Osteoblast (primary cell): ENCODE results near the gene SMARCA2. TPM values are rescaled to one million over a fixed set of nuclear protein-coding genes. Genes with fewer than 3 reads are reported as not detected.
A peak's percentile ranks its signal among the peaks of the same experiment; 100 is the strongest.

Experiments
- DNase-seq: peaks from one replicate; pipeline ENCODE4 v3.0.0; 2011; ENCODE audit warnings: low spot score, mixed read lengths; ENCODE audit not compliant: insufficient read length; ENCODE audit errors: missing footprints
- H2AFZ ChIP-seq: 2 replicates; pipeline ENCODE4 v1.6.0; 2011; ENCODE audit warnings: mild to moderate bottlenecking, low read length
- H3K27ac ChIP-seq: 2 replicates; pipeline ENCODE4 v1.5.1; 2011; ENCODE audit warnings: mild to moderate bottlenecking, low read depth, low read length, moderate library complexity
- H3K27me3 ChIP-seq: 2 replicates; pipeline ENCODE4 v1.6.0; 2012; ENCODE audit warnings: mild to moderate bottlenecking, control low read depth, inconsistent platforms, low read length, moderate library complexity; ENCODE audit not compliant: insufficient read depth
- H3K36me3 ChIP-seq: 2 replicates; pipeline ENCODE4 v1.5.1; 2011; ENCODE audit warnings: mild to moderate bottlenecking, low read length, control low read depth, moderate library complexity; ENCODE audit not compliant: insufficient read depth
- H3K4me1 ChIP-seq: 2 replicates; pipeline ENCODE4 v1.5.1; 2011; ENCODE audit warnings: mild to moderate bottlenecking, low read length, control low read depth, moderate library complexity; ENCODE audit not compliant: insufficient read depth
- H3K4me2 ChIP-seq: 2 replicates; pipeline ENCODE4 v1.6.0; 2011; ENCODE audit warnings: mild to moderate bottlenecking, low read length; ENCODE audit not compliant: insufficient read depth
- H3K4me3 ChIP-seq: fragments of 200-600 bp; sonication (generic); 3 replicates; pipeline ENCODE4 v1.5.1; 2012; ENCODE audit warnings: mild to moderate bottlenecking, low read length, inconsistent platforms; ENCODE audit not compliant: insufficient read depth
- H3K79me2 ChIP-seq: 2 replicates; pipeline ENCODE4 v1.6.0; 2012; ENCODE audit warnings: mild to moderate bottlenecking, low read length, control low read depth, inconsistent platforms; ENCODE audit not compliant: insufficient read depth
- H3K9me3 ChIP-seq: 2 replicates; pipeline ENCODE4 v1.5.1; 2011; ENCODE audit warnings: low read depth, low read length, control low read depth
- H4K20me1 ChIP-seq: 2 replicates; pipeline ENCODE4 v1.6.0; 2012; ENCODE audit warnings: mild to moderate bottlenecking, low read length, control low read depth; ENCODE audit not compliant: insufficient read depth
- CTCF ChIP-seq: IDR thresholded peaks from 2 replicates; pipeline ENCODE4 v1.5.1; 2011; ENCODE audit warnings: mild to moderate bottlenecking, low read depth, low read length, moderate library complexity; ENCODE audit errors: extremely low read depth
- total RNA-seq: library from RNA; depleted of rRNA; stranded (reverse); fragments of >200 nt; gene quantifications from 2 replicates; pipeline ENCODE4 v1.2.3, GENCODE V29; 2012

Gene SMARCA2
- total RNA-seq, 1 donor, result 101 TPM

- no peak overlapping the region for H3K27ac ChIP-seq
- DNase-seq, result no peak
- peaks cover 22% of the 10 kb centered on the region for H3K4me1 ChIP-seq
- TF ChIP-seq CTCF, result no peak
- H3K4me2 ChIP-seq, result no peak overlapping the region
- no peak overlapping the region for H2AFZ ChIP-seq
- H3K79me2 ChIP-seq, result peaks cover 2% of the 10 kb centered on the region
- H4K20me1 ChIP-seq, result no peaks in the 10 kb centered on the region
- no peaks in the 10 kb centered on the region for H3K27me3 ChIP-seq
- peaks cover 36% of the 10 kb centered on the region for H3K36me3 ChIP-seq
- H3K4me3 ChIP-seq, result no peak overlapping the region
- H3K9me3 ChIP-seq, result no peaks in the 10 kb centered on the region
These were observed 107.2 kb downstream of the SMARCA2 start for GRCh38 chr9:2122299-2122698.

- no peak for DNase-seq
- Histone ChIP-seq H3K36me3 (peaks cover 19% of the 10 kb centered on the region), H2AFZ (no peak overlapping the region), H3K27me3 (no peaks in the 10 kb centered on the region), H4K20me1 (peaks cover 2% of the 10 kb centered on the region), H3K9me3 (no peaks in the 10 kb centered on the region), H3K79me2 (peaks cover 6% of the 10 kb centered on the region), H3K4me2 (peak overlapping the region; percentile 59), H3K4me3 (peak overlapping the region; percentile 11), H3K4me1 (peaks cover 26% of the 10 kb centered on the region), H3K27ac (no peak overlapping the region)
- no peak for TF ChIP-seq CTCF
These were observed 110.8 kb downstream of the SMARCA2 start for GRCh38 chr9:2125906-2126305.

- TF ChIP-seq CTCF, result no peak
- Histone ChIP-seq H2AFZ (no peak overlapping the region), H3K4me2 (peak overlapping the region; percentile 59), H3K4me1 (peaks cover 21% of the 10 kb centered on the region), H3K27me3 (no peaks in the 10 kb centered on the region), H3K9me3 (no peaks in the 10 kb centered on the region), H4K20me1 (peaks cover 2% of the 10 kb centered on the region), H3K27ac (no peak overlapping the region), H3K4me3 (peak overlapping the region; percentile 11), H3K79me2 (peaks cover 9% of the 10 kb centered on the region), H3K36me3 (peaks cover 19% of the 10 kb centered on the region)
- DNase-seq, result no peak
These were observed 111.2 kb downstream of the SMARCA2 start for GRCh38 chr9:2126331-2126803.

- Histone ChIP-seq H3K79me2 (peaks cover 9% of the 10 kb centered on the region), H3K27ac (no peak overlapping the region), H3K4me1 (peaks cover 18% of the 10 kb centered on the region), H3K9me3 (no peaks in the 10 kb centered on the region), H3K4me2 (no peak overlapping the region), H4K20me1 (peaks cover 2% of the 10 kb centered on the region), H2AFZ (no peak overlapping the region), H3K27me3 (no peaks in the 10 kb centered on the region), H3K4me3 (no peak overlapping the region), H3K36me3 (peaks cover 15% of the 10 kb centered on the region)
- no peak for TF ChIP-seq CTCF
- DNase-seq, result no peak
These were observed 112.3 kb downstream of the SMARCA2 start for GRCh38 chr9:2127486-2127885.
